Tibial artery (tissue), 4 donors: ENCODE data around the gene BAIAP2L1.
A peak's percentile ranks its signal among the peaks of the same experiment; 100 is the strongest.
"Not testable (repeated sequence)": the region's sequence is repeated elsewhere in the genome, so short reads cannot be mapped to it uniquely, and the experiment has no call there.

ENCODE experiments used
- DNase-seq, 2 donors: peaks; one replicate each; pipeline ENCODE4 v3.0.0-alpha.2; 2019
- H3K27ac ChIP-seq, 2 donors: fragments of 200-600 bp; sonication (generic) in 1 of 2; 1 replicate in 1 of 2; 2 replicates in 1 of 2; pipeline ENCODE4 v1.5.1; 2018 to 2019; ENCODE audit warnings: mild to moderate bottlenecking in 1 of 2
- H3K27me3 ChIP-seq, 2 donors: fragments of 200-600 bp; sonication (generic) in 1 of 2; one replicate each; pipeline versions ENCODE4 v1.5.1 to v1.6.0; 2016 to 2019
- H3K36me3 ChIP-seq, 3 donors: fragments of 200-600 bp; sonication (generic) in 2 of 3; one replicate each; pipeline ENCODE4 v1.5.1; 2016 to 2019; ENCODE audit warnings: mild to moderate bottlenecking in 2 of 3
- H3K4me1 ChIP-seq, 4 donors: fragments of 200-600 bp; sonication (generic) in 2 of 4; 1 replicate in 3 of 4; 2 replicates in 1 of 4; pipeline ENCODE4 v1.5.1; 2016 to 2019
- H3K4me3 ChIP-seq, 2 donors: fragments of 200-600 bp; sonication (generic) in 1 of 2; 1 replicate in 1 of 2; 2 replicates in 1 of 2; pipeline ENCODE4 v1.5.1; 2018 to 2019; ENCODE audit warnings: mild to moderate bottlenecking in 2 of 2
- H3K9me3 ChIP-seq, 3 donors: fragments of 200-600 bp; sonication (generic) in 1 of 3; one replicate each; pipeline ENCODE4 v1.5.1; 2016 to 2019
- intact Hi-C: fragments of 100-400 bp; cut with DNase I; formaldehyde crosslinking; loops from one replicate; pipeline ENCODE4 v1.15.0; 2023; ENCODE audit warnings: low total_unique reads
- TF ChIP-seq, protein P1 (sequence below), 2 experiments: fragments of 200-600 bp in 1 of 2; fragments of 450-650 bp in 1 of 2; IDR thresholded peaks; one replicate each; pipeline ENCODE4 v1.5.1; 2017 to 2019; ENCODE audit warnings: antibody characterized with exemption in 2 of 2, mild to moderate bottlenecking in 1 of 2, moderate library complexity in 1 of 2

Gene BAIAP2L1

GRCh38 chr7:98423043-98423442 is 22.2 kb upstream of the BAIAP2L1 start:
- H3K27ac ChIP-seq, result no peak overlapping the region

DNA sequence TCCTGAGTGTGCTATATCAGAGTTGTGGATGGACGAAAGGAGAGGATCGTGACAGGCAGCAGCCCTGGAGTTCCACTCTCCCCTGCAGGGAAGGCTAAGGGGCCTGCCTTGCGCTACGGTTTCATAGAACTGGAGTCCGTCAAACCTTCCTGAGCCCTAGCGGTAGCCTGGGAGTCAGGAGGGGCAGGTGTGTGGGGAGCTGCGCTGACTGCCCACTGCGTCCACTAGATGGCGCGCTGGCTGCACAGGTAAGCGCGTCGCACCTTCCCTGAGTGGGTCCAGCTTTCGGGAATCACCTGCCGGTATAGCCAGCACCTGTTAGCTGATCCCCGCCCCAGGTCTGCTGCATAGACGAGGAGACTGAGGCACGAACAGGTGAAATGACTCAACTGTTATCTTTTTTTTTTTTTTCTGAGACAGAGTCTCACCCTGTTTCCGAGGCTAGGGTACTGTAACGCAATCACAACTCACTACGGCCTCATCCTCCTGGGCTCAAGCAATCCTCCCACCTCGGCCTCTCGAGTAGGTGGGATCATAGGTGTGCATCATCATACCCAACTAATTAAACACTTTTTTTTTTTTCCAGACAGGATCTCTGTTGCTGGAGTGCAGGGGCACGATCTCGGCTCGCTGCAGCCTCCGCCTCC is 20.2 kb upstream of the BAIAP2L1 start:
- Histone ChIP-seq H3K4me1 (peaks cover 0 to 4% (median 0%) of the 10 kb centered on the region in 4 donors), H3K36me3 (no peaks in the 10 kb centered on the region), H3K9me3 (no peaks in the 10 kb centered on the region), H3K27me3 (peaks cover 0 to 27% of the 10 kb centered on the region in 2 donors), H3K27ac (no peak overlapping the region), H3K4me3 (no peak overlapping the region)
- TF ChIP-seq, protein P1, sequence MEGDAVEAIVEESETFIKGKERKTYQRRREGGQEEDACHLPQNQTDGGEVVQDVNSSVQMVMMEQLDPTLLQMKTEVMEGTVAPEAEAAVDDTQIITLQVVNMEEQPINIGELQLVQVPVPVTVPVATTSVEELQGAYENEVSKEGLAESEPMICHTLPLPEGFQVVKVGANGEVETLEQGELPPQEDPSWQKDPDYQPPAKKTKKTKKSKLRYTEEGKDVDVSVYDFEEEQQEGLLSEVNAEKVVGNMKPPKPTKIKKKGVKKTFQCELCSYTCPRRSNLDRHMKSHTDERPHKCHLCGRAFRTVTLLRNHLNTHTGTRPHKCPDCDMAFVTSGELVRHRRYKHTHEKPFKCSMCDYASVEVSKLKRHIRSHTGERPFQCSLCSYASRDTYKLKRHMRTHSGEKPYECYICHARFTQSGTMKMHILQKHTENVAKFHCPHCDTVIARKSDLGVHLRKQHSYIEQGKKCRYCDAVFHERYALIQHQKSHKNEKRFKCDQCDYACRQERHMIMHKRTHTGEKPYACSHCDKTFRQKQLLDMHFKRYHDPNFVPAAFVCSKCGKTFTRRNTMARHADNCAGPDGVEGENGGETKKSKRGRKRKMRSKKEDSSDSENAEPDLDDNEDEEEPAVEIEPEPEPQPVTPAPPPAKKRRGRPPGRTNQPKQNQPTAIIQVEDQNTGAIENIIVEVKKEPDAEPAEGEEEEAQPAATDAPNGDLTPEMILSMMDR (IDR thresholded peaks at IDR 0.05), result peak; percentile 50 to 72
- no peak for DNase-seq
- intact Hi-C loops, result no loop called here

More at GRCh38 chr7:98423043-98423442, 22.2 kb upstream of the BAIAP2L1 start:
- H3K4me1 ChIP-seq, result peaks cover 0 to 4% (median 0%) of the 10 kb centered on the region in 4 donors
- no peaks in the 10 kb centered on the region for H3K36me3 ChIP-seq
- intact Hi-C loops, result no loop called here
- no peak for DNase-seq
- peaks cover 0 to 27% of the 10 kb centered on the region in 2 donors for H3K27me3 ChIP-seq
- no peak overlapping the region for H3K4me3 ChIP-seq
- TF ChIP-seq, protein P1 (IDR thresholded peaks at IDR 0.05), result no peak
- H3K9me3 ChIP-seq, result no peaks in the 10 kb centered on the region

DNA sequence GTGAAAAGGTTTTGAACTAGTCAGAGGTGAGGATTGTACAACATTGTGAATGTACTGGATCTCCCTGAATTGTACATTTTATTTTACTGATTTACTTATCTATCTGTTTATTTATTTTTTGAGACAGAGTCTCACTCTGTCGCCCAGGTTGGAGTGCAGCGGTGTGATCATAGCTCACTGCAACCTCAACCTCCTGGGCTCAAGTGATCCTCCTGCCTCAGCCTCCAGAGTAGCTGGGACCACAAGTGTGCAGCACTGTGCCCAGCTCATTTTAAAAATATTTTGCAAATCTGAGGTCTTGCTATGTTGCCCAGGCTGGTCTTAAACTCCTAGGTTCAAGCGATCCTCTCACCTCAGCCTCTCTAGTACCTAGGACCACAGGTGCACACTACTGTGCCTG is 19.1 kb upstream of the BAIAP2L1 start:
- H3K4me3 ChIP-seq, intact Hi-C loops, H3K4me1 ChIP-seq, H3K27ac ChIP-seq, H3K36me3 ChIP-seq, H3K9me3 ChIP-seq, DNase-seq: not testable (repeated sequence)
- H3K27me3 ChIP-seq, result peaks cover 0 to 27% of the 10 kb centered on the region in 2 donors

- not testable (repeated sequence) for H3K36me3 ChIP-seq, H3K4me3 ChIP-seq, H3K27ac ChIP-seq
Observed at GRCh38 chr7:98419316-98419691, 18.4 kb upstream of the BAIAP2L1 start.

DNA sequence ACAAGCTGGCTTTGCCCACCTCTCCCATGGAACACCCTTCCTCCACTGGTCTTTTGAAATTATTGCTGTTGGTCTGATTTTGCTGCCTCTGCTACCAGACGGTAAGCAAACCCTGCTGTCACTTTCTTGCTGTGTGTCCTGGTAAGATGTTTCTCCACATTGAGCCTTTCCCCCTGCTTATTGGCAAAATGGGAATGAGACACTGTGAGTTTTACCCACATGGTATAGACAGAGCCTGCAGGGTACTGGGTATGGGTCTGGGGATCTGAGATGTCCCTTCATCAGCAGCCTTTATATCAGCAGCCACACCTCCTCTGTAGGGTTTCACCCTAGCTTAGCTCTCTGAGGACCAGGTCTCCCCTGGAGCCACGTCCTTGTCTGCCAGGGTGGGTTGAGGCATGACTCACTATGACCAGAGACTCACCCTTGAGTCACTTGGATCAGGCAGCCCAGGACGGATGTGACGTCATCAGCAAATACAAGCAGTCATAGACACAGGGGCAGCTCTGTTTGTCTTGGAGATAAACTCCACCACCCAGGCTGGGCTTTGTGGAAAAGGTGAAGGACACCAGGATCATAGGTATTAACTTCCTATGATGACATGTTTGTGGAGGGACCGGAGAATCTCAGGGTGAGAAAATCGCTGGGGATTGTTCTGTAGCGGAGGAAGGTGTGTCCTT is 17.9 kb upstream of the BAIAP2L1 start:
- H3K27ac ChIP-seq, result no peak overlapping the region
- no peaks in the 10 kb centered on the region for H3K36me3 ChIP-seq
- H3K4me3 ChIP-seq, result no peak overlapping the region
- peaks cover 0 to 4% (median 0%) of the 10 kb centered on the region in 4 donors for H3K4me1 ChIP-seq
- DNase-seq, result no peak
- TF ChIP-seq, protein P1 (IDR thresholded peaks at IDR 0.05), result no peak
- no peaks in the 10 kb centered on the region for H3K9me3 ChIP-seq
- intact Hi-C loops, result no loop called here
- H3K27me3 ChIP-seq, result peaks cover 0 to 17% of the 10 kb centered on the region in 2 donors

More at GRCh38 chr7:98419316-98419691, 18.4 kb upstream of the BAIAP2L1 start:
- intact Hi-C loops, H3K4me1 ChIP-seq, DNase-seq, H3K9me3 ChIP-seq: not testable (repeated sequence)
- peaks cover 0 to 21% of the 10 kb centered on the region in 2 donors for H3K27me3 ChIP-seq

DNA sequence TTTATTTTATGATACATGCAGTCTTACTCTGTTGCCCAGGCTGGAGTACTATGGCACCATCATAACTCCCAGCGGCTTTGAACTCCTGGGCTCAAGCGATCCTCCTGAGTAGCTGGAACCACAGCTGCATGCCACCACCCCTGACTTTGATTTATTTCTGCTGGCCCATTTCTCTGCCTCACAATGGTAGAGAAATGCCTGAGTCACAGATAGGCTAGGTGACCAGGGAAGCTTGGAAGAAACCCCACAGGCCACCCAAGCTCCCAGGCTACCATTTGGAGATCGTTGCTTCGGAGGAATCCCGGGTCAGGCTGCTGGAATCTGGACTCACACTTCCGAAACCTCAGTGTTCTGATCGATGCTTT is 17.4 kb upstream of the BAIAP2L1 start:
- no peak overlapping the region for H3K4me3 ChIP-seq
- intact Hi-C loops, result no loop called here
- TF ChIP-seq, protein P1 (IDR thresholded peaks at IDR 0.05), result no peak
- peaks cover 0 to 4% (median 0%) of the 10 kb centered on the region in 4 donors for H3K4me1 ChIP-seq
- peaks cover 0 to 17% of the 10 kb centered on the region in 2 donors for H3K27me3 ChIP-seq
- no peaks in the 10 kb centered on the region for H3K36me3 ChIP-seq
- DNase-seq, result no peak
- H3K9me3 ChIP-seq, result no peaks in the 10 kb centered on the region
- H3K27ac ChIP-seq, result no peak overlapping the region

DNA sequence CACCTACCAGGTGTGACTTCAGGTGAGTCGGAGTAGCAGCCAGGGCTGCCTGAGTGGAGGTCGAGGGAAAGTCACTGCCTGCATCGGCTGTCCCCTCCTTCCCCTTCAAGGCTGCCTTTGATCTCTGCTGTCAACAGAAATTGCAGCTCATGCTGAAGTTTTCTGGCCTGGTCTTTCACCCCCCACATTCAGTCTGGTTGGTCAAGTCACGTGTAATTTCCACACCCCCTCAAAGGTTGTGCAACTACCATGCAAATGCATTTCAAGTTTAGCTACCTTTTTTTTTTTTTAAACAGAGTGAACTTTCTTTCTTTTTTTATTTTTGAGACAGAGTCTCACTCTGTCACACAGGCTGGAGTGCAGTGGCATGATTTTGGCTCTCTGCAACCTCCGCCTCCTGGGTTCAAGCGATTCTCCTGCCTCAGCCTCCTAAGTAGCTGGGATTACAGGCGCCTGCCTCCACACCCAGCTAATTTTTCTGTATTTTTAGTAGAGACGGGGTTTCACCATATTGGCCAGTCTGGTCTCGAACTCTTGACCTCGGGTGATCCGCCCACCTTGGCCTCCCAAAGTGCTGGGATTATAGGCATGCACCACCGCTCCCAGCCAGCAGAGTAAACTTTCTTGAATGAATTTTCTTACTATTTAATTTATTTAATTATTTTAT is 16.8 kb upstream of the BAIAP2L1 start:
- DNase-seq, intact Hi-C loops, H3K4me1 ChIP-seq, H3K27ac ChIP-seq, H3K36me3 ChIP-seq, H3K9me3 ChIP-seq, H3K4me3 ChIP-seq: not testable (repeated sequence)
- H3K27me3 ChIP-seq, result peaks cover 0 to 17% of the 10 kb centered on the region in 2 donors
